IPS DF 19.7 (cell line): ENCODE results near the gene GOLM1.
"Not testable (repeated sequence)": the region's sequence is repeated elsewhere in the genome, so short reads cannot be mapped to it uniquely, and the experiment has no call there.

Source experiments
- DNase-seq: peaks from one replicate; pipeline ENCODE4 v3.0.0-alpha.2; 2013; ENCODE audit warnings: low read depth, low spot score

GOLM1 gene

GRCh38 chr9:86098824-86099700 lies at the start of gene GOLM1:
GOLM1 (minus strand) TSS chr9:86099558; CDS start chr9:86079320, 20,238 bp downstream.
- DNase-seq, result no peak

- not testable (repeated sequence) for DNase-seq
These were observed 47.3 kb upstream of the GOLM1 start for GRCh38 chr9:86146671-86147070.

- DNase-seq, result not testable (repeated sequence)
These were observed 46.6 kb upstream of the GOLM1 start for GRCh38 chr9:86145960-86146359.

GRCh38 chr9:86142973-86143372 lies 43.6 kb upstream of the GOLM1 start:
- DNase-seq, result no peak

GRCh38 chr9:86141843-86142242 lies 42.5 kb upstream of the GOLM1 start:
- DNase-seq, result no peak

GRCh38 chr9:86135371-86135770 lies 36.0 kb upstream of the GOLM1 start:
- DNase-seq, result no peak

GRCh38 chr9:86134361-86134760 lies 35.0 kb upstream of the GOLM1 start:
- no peak for DNase-seq

GRCh38 chr9:86128235-86128822 lies 29.0 kb upstream of the GOLM1 start:
- DNase-seq, result no peak

- DNase-seq, result peak; percentile 85
These were observed 27.9 kb upstream of the GOLM1 start for GRCh38 chr9:86126998-86127972.

- DNase-seq, result no peak
These were observed 23.0 kb upstream of the GOLM1 start for GRCh38 chr9:86122311-86122710.

GRCh38 chr9:86119457-86119856 lies 20.1 kb upstream of the GOLM1 start:
- DNase-seq, result no peak

GRCh38 chr9:86116425-86116824 lies 17.1 kb upstream of the GOLM1 start:
- no peak for DNase-seq

GRCh38 chr9:86115886-86116285 lies 16.5 kb upstream of the GOLM1 start:
- DNase-seq, result no peak

GRCh38 chr9:86112057-86112456 lies 12.7 kb upstream of the GOLM1 start:
- no peak for DNase-seq

- no peak for DNase-seq
These were observed 3.3 kb upstream of the GOLM1 start for GRCh38 chr9:86102626-86103025.

- DNase-seq, result no peak
These were observed 475 bp upstream of the GOLM1 start for GRCh38 chr9:86099701-86100364.

GRCh38 chr9:86097510-86098224 lies 1.7 kb downstream of the GOLM1 start:
- no peak for DNase-seq

GRCh38 chr9:86096386-86096785 lies 3.0 kb downstream of the GOLM1 start:
- DNase-seq, result no peak

- DNase-seq, result no peak
These were observed 5.4 kb downstream of the GOLM1 start for GRCh38 chr9:86093788-86094555.

- no peak for DNase-seq
These were observed 7.9 kb downstream of the GOLM1 start for GRCh38 chr9:86091477-86091876.
